NCI-H526 (cell line): ENCODE measurements around the gene ATG13.
A peak's percentile ranks its signal among the peaks of the same experiment; 100 is the strongest.
"Not testable (repeated sequence)": the region's sequence is repeated elsewhere in the genome, so short reads cannot be mapped to it uniquely, and the experiment has no call there.

Source experiments
- DNase-seq, 2 experiments: peaks; one replicate each; lab custom pipeline; 2025; lab: John Stamatoyannopoulos, UW

Gene ATG13

DNA sequence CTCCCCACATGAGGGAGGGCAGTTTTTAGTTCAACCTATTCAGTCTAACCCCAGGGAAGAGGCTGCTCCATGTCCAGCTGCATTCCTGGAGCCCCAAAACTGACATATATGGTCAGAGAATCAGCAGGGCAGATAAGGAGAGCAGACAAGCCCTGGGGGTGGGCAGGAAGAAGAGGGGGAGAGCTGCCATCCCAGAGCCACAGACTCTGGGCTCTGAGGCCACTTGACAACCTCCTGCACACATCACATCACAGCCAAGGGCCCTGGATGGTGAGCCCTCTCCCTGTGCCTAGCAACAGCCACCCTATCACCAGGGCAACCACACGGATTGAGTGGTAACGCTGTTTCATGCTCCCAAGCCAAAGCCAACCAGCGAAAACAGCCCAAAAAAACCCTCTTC, 80.0 kb downstream of the ATG13 start:
- no peak for DNase-seq

DNA sequence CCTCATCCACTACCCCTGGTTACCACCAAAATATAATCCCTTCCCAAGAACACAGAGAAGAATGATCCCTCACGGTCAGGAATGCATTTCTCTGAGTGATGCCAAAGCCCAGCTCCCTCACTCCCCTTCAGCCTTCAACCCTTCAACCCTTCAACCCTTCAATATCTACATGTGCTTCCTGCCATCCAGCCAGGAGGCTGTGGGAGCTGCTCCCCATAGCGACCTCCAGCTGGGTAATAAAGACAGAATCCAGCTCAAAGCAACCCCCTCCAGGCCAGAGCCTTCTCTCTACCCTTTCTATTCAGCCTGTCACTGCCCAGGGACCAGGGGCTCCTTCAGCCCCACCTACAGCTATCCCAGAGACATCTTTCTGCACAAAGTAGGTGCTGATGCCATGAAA, 80.4 kb downstream of the ATG13 start:
- DNase-seq = no peak

DNA sequence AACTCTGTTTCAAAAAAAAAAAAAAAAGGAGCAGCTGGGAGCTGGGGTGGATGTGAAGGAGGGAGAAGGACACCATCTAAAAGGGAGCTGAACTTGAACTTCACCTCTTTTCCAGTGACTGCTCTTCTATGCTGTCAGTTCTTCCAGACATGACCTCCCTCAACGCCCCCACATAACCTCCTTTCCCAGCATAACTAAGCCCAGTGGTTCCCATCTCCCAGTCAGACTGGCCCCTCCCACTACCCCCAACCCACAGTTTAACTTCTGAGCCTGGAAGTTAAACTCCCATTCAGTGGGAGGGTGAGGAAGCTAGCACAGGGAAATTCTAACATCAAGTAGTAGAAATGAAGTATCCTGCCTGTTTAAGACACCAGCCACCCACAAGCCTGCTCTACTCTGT, 81.2 kb downstream of the ATG13 start:
- DNase-seq = no peak

DNA sequence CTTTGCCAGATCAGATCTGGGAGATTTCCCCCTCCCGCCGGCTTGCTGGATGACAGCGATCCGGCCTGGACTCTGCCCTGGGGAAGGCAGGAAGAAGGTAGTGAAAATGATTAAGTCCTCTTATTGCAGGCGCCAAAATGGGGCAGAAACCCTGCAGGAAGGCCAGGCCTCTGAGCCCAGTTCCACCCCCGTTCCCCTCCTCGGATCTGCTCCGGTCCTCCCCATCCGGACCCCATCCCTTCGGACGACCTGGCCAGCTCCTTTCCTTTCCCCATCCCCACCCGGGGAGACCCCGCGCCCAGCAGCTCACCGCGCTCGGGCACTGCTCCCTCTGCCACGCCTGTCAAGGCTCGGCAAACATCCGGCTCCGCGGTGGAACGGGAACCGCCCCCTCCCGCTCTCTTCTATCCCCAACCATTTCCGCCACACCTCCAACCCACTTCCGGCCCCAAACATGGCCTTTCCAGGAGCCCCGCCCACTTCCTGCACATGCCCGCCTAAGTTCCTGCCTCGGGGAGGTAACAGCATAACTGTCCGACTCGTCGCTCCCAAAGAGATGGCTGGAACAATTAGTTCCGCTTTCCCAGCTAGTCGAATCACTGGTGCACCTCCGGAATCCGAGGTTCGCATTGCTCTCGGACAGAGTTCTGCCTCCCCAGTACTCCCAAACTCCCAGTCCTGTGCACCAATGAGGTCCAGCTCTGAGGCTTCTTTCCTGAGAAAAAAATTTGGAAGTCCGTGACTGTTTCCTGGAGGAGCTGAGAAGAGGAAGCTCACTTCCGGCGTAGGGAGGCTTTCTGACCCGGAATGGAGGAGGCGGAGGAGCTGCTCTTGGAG, 83.1 kb downstream of the ATG13 start, which contains the start of the genes ARHGAP1 and ZNF408:
TSS of gene ARHGAP1 (minus strand) at position 379 of the 837 bp plus-strand sequence. CDS start 4,512 bp downstream, outside the sequence.
TSS of gene ZNF408 (plus strand) at position 791 of the 837 bp plus-strand sequence. CDS start at position 808, 17 bp downstream.
- DNase-seq = peak; percentile 99 to 100

DNA sequence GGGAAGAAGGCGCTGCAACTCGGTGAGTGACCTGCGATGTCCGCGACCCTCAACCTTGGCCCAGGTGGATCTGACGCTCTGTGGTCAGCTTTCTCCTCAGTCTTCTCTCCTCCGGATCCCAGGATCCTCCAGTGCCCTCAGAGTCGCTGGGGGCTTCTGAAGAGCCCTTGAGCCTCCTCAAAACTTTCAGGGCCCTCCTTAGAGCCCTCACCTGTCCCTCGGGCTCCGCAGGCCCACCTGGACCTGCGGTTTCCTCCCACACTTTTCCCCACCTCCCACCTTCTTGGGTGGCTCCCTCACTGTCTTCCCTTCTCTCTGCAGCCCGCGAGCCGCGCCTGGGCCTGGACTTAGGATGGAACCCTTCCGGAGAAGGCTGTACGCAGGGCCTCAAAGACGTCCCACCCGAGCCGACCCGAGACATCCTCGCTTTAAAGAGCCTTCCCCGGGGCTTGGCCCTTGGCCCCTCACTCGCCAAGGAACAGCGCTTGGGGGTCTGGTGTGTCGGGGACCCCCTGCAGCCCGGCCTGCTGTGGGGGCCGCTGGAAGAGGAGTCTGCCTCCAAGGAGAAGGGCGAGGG, 83.8 kb downstream of the ATG13 start:
- no peak for DNase-seq

DNA sequence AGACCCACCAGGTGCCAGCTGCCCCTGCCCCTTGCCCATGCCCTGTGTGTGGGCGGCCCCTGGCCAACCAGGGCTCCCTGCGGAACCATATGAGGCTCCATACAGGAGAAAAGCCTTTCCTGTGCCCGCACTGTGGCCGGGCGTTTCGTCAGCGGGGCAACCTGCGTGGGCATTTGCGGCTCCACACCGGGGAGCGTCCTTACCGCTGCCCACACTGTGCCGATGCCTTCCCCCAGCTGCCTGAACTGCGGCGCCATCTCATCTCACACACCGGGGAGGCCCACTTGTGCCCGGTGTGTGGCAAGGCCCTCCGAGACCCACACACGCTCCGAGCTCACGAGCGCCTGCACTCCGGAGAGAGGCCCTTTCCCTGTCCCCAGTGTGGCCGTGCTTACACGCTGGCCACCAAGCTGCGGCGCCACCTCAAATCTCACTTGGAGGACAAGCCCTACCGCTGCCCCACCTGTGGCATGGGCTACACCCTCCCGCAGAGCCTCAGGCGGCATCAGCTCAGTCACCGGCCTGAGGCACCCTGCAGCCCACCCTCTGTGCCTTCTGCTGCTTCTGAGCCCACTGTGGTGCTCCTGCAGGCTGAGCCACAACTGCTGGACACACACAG, 87.8 kb downstream of the ATG13 start:
- no peak for DNase-seq

DNA sequence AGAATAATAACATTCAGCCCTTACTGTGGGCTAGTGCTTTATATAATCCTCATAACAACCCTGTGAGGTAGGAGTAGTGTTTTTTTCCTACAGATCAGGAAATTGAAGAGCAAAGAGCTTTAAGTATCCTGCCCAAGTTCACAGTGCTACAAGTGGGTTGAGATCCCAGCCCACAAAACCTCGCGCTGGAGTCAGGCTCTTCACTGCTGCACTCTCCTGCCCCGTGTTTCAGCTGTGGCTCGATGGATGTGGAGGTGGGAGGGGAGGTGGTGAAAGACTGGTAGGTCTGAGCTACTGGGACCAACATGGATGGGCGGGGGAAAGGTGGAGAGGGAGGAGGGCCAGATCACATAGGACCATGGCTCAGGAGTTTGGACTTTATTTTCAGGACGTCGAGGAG, 89.5 kb downstream of the ATG13 start:
- no peak for DNase-seq

DNA sequence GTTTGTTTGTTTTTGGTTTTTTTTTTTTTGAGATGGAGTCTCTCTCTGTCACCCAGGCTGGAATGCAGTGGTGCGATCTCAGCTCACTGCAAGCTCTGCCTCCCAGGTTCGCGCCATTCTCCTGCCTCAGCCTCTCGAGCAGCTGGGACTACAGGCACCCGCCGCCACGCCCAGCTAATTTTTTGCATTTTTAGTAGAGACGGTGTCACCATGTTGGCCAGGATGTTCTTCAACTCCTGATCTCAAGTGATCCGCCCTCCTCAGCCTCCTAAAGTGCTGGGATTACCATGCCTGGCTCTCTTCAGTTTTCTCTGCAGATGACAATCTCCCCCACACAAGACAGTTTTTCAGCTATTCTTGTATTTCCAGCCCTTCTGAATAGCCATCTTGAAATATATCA, 92.0 kb downstream of the ATG13 start:
- not testable (repeated sequence) for DNase-seq

DNA sequence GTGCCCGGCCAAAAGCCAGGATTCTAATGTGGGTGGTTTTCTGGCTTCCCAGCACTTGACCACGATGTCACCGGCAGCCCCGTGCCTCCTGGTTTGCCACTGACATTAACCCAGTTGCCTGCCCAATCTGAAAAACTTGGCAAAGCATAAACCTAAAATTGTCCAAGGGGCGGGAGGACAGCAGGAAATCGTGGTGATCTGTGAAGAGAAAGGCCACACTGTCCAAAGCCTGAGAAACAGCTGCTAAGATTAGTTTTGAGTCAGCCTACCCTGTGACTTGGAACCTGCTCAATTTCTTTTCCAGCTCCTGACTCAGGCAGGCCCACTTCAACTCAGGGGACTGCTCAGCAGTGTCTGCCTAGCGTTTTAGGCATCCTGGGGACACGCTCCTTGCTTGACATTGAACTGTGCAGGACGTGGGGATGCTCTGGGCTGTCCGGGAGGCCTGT, 93.5 kb downstream of the ATG13 start:
- no peak for DNase-seq

DNA sequence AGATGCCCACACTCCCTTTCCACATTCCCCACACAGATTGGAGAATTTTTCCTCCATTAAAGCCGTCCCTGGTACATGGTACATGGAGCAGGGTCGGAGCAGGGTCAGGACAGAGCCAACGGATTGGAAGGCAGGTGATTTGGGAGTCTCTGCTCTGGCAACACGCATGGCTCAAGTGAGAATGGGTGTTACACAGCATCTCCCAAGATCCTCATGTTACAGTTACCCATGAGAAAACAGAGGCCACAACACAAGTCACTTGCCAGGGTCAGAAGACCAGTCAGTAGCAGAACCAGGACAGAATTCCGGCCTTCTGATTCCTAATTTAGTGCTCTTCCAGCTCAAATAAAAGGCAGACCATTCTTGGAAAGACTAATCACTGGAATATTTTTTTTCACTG, 94.0 kb downstream of the ATG13 start:
- no peak for DNase-seq

DNA sequence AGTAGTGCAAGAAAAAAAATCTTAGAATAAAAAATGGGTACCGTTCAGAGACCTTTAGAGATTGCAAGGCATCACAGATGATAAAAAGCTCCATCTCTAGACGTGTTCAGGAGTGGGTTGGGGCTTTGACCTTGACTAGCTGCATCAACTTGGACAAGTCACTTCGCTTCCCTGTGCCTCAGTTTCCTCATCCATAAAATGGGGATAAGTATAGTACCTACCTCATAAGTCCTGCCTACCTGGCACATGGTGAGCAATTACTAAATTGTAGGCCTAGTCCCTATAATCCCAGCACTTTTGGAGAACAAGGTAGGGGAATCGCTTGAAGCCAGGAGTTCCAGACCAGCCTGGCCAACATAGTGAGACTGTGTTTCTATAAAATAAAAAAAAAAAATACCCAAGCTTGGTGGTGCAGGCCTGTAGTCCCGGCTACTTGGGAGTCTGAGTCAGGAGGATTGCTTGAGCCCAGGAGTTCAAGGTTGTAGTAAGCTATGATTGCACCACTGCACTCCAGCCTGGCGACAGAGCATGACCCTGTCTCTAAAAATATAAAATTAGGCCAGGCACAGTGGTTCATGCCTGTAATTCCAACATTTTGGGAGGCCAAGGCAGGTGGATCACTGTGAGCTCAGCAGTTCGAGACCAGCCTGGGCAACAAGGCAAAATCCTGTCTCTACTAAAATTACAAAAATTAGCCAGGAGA, 95.7 kb downstream of the ATG13 start:
- no peak for DNase-seq

DNA sequence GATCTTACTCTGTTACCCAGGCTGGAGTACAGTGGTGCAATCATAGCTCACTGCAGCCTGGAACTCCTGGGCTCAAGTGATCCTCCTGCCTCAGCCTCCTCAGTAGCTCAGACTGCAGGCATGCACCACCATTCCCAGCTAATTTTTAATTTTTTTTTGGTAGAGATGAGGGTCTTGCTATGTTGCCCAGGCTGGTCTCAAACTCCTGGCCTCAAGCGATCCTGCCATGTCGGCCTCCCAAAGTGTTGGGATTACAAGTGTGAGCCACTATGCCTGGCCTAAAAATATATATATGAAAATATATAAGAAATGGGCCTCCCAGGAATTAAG, 100.4 kb downstream of the ATG13 start:
- DNase-seq = not testable (repeated sequence)

DNA sequence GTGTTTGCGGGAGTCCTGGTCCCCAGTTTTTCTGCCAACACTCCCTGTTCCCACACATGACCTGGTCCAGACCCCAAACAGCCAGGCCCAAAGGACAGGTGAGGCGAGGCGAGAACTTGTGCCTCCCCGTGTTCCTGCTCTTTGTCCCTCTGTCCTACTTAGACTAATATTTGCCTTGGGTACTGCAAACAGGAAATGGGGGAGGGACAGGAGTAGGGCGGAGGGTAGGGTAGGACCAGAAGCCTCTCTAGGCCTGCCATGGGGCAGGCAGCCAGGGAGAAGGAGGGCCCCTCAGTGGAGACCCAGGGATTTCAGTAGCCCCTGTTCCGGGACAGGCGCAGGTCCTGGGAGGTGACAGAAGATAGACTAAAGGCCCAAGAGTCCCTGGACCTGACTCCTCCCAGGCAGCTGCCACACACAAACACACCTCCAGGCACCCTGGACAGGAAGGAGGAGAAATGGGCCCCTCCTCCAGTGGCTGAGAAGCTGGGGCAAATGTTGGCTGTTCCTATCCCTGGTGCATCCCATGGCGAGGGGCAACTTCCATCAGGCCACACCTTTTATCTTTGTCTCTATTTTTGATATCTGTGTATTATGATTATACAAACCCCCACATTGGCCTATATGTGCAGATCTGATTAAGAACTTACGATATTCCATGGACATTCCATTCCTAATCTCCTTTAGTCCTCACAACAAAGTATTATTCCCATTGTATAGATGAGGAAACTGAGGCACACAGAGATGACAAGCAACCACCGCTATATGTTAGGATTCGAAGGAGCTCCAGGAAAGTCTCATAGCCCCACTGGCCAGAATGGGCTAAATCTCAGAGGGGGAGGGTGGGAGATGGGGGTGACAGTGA, 101.0 kb downstream of the ATG13 start:
- DNase-seq = no peak

DNA sequence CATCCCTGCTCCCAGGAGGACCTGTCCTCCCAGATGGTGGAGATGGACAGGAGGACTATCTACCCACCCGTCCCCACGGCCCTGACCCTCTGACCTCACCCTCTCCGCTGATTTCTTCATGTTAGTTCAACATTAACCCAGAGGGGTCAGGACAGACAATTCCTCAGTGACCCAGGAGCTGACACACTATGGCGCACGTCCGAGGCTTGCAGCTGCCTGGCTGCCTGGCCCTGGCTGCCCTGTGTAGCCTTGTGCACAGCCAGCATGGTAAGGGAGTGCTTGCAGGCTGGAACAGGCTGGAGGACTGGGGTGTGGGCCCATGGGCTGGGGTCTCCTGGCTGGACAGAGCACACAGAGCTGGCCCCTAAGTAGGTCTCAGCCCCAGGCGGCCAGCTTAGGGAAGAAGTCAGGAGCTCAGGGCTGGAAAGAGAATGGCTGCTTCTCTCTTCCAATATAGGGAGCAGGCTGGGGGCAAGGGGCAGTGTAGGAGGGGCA, 101.7 kb downstream of the ATG13 start, which contains the start of gene F2:
TSS of gene F2 (plus strand) at position 166 of the 495 bp plus-strand sequence. CDS start at position 189, 23 bp downstream.
- DNase-seq = no peak

DNA sequence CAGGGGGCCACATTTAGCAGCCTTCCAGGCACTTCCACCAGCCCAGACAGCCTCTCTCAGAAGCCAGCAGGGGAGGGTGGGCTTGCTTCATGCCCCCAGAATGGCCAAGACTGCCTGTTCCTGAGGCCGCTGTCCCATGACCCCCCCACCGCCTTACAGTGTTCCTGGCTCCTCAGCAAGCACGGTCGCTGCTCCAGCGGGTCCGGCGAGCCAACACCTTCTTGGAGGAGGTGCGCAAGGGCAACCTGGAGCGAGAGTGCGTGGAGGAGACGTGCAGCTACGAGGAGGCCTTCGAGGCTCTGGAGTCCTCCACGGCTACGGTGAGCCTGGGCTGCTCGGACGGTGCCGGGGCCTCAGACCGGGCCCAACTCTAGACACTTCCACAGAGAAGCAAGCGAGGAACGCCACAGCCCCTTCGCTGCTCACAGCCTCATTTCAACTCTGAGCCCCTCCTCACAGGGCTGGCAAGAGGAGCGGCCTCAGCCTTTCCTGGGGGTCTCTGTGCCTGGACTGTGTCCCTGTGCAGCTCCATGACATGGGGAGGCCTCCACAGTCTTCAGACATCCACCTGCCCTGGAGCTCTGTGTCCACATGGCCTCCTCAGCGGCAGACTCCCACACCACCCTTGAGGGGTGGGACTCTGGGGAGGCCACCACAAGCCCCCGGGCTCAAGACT, 102.3 kb downstream of the ATG13 start:
- no peak for DNase-seq

DNA sequence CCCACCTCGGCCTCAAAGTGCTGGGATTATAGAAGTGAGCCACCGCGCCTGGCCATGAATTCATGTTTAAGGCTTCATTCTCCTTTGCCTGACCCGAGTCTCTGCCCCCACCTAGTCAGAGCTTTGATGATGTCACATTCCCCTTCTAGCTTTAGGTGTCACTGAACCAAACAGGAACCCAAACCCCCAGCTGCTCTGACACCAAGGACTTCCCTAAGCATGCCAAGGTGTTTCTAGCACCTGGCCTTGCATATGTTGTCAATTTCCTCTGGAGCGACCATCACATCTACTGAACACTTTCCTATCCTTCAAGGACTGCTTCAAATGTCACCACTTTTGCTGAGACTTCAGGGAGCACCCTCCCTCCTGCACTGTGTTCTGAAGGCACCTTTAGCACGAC, 103.9 kb downstream of the ATG13 start:
- DNase-seq = no peak

DNA sequence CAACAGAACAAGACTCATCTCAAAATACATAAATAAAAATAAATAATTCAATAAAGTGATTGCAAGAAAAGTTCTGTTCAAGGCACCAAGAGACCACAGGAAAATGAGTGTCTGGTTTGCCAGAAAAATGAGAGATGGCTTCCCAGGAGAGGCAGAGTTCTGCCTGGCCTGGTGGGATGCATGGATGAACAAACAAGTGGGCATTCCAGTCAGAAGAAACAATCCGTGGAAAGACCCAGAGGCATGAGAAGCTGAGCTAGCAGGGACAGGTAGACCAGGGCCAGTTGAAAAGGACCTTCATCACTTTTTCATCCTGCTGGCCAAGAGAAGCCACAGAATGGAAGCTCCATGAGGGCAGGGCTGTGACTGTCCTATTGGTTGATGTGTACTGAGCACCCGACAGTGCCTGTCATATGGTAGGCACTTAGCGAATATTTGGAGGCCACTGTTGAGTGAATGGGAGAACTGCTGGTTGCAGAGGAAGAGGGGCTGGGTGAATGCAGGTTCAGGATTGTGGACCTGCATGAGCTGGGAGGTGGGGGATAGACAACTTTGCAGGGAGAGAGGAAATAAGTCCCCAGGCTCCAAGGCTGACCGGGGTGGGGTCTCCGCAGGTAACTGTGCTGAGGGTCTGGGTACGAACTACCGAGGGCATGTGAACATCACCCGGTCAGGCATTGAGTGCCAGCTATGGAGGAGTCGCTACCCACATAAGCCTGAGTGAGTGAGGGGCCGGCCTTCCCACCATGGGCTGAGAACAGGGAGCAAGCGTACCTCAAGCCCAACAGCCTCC, 105.4 kb downstream of the ATG13 start:
- no peak for DNase-seq

DNA sequence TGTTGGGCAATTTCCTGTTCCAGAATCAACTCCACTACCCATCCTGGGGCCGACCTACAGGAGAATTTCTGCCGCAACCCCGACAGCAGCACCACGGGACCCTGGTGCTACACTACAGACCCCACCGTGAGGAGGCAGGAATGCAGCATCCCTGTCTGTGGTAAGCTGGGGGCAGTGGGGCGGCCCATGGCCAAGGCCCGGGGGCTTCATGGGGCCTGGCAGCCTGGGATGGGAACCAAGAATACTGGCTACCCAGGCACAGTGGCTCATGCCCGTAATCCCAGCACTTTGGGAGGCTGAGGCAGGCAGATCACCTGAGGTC, 106.0 kb downstream of the ATG13 start:
- no peak for DNase-seq

DNA sequence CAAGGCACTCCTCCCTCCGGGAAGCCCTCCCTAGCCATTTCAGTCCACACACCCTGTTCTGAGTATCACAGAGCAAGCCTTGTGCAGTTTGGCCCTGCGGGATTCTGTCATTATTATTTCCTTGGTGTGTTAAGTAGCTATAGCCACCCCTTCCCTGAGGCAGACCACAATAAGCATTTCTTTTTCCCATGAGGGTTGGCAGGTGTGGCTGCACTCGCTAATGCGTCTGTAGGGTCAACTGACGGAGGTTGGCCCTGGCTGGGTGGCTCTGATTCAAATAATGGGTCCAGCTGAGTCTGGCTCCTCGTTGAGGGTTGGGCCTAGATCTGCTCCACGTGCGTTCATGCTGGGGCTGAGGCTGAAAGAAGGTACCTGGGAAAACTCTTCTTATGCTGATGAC, 106.7 kb downstream of the ATG13 start:
- DNase-seq = peak; percentile 24 to 66
